Type B pancreatic cell (in vitro differentiated cells): ENCODE data around the gene TBC1D5. TPM values are rescaled to one million over a fixed set of nuclear protein-coding genes. Genes with fewer than 3 reads are reported as not detected.
"Not testable (repeated sequence)": the region's sequence is repeated elsewhere in the genome, so short reads cannot be mapped to it uniquely, and the experiment has no call there.

Experiments
- DNase-seq: peaks from one replicate; pipeline ENCODE4 v3.0.0; 2021; ENCODE audit warnings: mixed read lengths; ENCODE audit not compliant: unreplicated experiment; ENCODE audit errors: extremely low spot score
- H3K27ac Mint-ChIP-seq: 2 replicates; pipeline ENCODE4 v1.8.0; 2021; ENCODE audit warnings: mild to moderate bottlenecking, mixed read lengths
- H3K27me3 Mint-ChIP-seq: 2 replicates; pipeline ENCODE4 v1.8.0; 2021; ENCODE audit warnings: mixed read lengths
- H3K36me3 Mint-ChIP-seq: 2 replicates; pipeline ENCODE4 v1.8.0; 2021; ENCODE audit warnings: mixed read lengths
- H3K4me1 Mint-ChIP-seq: one replicate; pipeline ENCODE4 v1.8.0; 2021; ENCODE audit warnings: mixed read lengths; ENCODE audit not compliant: unreplicated experiment
- H3K4me3 Mint-ChIP-seq: 2 replicates; pipeline ENCODE4 v1.8.0; 2021; ENCODE audit warnings: mild to moderate bottlenecking, mixed read lengths
- H3K9me3 Mint-ChIP-seq: 2 replicates; pipeline ENCODE4 v1.8.0; 2021; ENCODE audit warnings: mixed read lengths
- total RNA-seq: library from RNA; stranded (reverse); gene quantifications from 2 replicates; pipeline ENCODE4 v1.2.1, GENCODE V29; 2021; ENCODE audit warnings: low replicate concordance
- TF ChIP-seq, protein P1 (sequence below): fragments of 200-600 bp; sonication (generic); conservative IDR thresholded peaks from 2 replicates; pipeline ENCODE4 v1.5.0; 2021; ENCODE audit warnings: antibody characterized with exemption, mild to moderate bottlenecking

The TBC1D5 gene
- total RNA-seq, 1 donor from 2014 or later: 48.7 TPM

DNA sequence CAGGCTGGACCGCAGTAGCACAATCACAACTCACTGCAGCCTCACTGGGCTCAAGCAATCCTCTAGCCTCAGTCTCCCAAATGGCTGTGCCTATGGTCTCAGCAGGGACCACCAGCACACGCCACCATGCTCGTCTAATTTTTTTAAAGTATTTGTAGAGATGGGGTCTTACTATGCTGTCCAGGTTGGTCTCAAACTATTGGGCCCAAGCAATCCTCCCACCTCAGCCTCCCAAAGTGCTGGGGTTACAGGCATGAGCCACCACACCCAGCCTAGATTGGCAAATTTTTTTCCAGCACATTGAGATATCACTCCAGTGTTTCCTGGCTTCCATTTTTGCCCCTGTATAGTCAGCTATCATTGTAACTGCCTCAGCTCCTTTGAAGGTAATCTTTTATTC lies 18.3 kb downstream of the TBC1D5 start:
- H3K4me1 Mint-ChIP-seq: no peaks in the 10 kb centered on the region
- H3K27ac Mint-ChIP-seq: no peak overlapping the region
- TF ChIP-seq, protein P1, sequence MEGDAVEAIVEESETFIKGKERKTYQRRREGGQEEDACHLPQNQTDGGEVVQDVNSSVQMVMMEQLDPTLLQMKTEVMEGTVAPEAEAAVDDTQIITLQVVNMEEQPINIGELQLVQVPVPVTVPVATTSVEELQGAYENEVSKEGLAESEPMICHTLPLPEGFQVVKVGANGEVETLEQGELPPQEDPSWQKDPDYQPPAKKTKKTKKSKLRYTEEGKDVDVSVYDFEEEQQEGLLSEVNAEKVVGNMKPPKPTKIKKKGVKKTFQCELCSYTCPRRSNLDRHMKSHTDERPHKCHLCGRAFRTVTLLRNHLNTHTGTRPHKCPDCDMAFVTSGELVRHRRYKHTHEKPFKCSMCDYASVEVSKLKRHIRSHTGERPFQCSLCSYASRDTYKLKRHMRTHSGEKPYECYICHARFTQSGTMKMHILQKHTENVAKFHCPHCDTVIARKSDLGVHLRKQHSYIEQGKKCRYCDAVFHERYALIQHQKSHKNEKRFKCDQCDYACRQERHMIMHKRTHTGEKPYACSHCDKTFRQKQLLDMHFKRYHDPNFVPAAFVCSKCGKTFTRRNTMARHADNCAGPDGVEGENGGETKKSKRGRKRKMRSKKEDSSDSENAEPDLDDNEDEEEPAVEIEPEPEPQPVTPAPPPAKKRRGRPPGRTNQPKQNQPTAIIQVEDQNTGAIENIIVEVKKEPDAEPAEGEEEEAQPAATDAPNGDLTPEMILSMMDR: no peak

GRCh38 chr3:17717411-17717810 lies 25.0 kb downstream of the TBC1D5 start:
- Mint-ChIP-seq H3K36me3 (peaks cover 31% of the 10 kb centered on the region), H3K4me3 (no peak overlapping the region)

More for the DNA sequence above, 18.3 kb downstream of the TBC1D5 start:
- no peaks in the 10 kb centered on the region for H3K9me3 Mint-ChIP-seq
- H3K36me3 Mint-ChIP-seq: peaks cover 24% of the 10 kb centered on the region
- no peak overlapping the region for H3K4me3 Mint-ChIP-seq
- no peak for DNase-seq
- no peaks in the 10 kb centered on the region for H3K27me3 Mint-ChIP-seq

DNA sequence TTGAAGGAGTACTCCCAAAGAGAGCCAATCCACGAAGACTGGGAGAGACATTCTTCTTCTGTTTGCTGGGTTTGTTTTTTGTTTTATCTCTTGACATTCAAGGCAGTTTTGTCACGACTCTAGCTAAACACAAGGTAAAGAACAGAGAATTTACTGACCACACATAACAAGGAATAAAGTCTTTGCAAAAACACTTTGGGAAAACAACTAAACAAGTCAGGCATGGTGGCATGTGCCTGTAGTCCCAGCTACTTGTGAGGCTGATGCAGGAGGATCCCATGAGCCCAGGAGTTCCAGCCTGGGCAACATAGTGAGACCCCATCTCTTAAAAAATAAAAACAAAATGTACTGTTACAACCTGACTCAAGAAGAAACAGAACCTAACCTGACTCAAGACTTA lies 28.0 kb downstream of the TBC1D5 start:
- TF ChIP-seq, protein P1: no peak
- DNase-seq: no peak
- no peak overlapping the region for H3K27ac Mint-ChIP-seq
- no peak overlapping the region for H3K4me3 Mint-ChIP-seq
- peaks cover 31% of the 10 kb centered on the region for H3K36me3 Mint-ChIP-seq
- peaks cover 4% of the 10 kb centered on the region for H3K9me3 Mint-ChIP-seq
- no peaks in the 10 kb centered on the region for H3K4me1 Mint-ChIP-seq
- no peaks in the 10 kb centered on the region for H3K27me3 Mint-ChIP-seq

More at GRCh38 chr3:17717411-17717810, 25.0 kb downstream of the TBC1D5 start:
- Mint-ChIP-seq H3K4me1 (no peaks in the 10 kb centered on the region), H3K9me3 (peaks cover 4% of the 10 kb centered on the region), H3K27me3 (no peaks in the 10 kb centered on the region), H3K27ac (no peak overlapping the region)
- TF ChIP-seq, protein P1: no peak
- DNase-seq: no peak

- Mint-ChIP-seq H3K27me3 (no peaks in the 10 kb centered on the region), H3K4me1 (no peaks in the 10 kb centered on the region)
Measured at GRCh38 chr3:17709236-17709810, 33.1 kb downstream of the TBC1D5 start.

GRCh38 chr3:17707813-17708543 lies 34.5 kb downstream of the TBC1D5 start:
- DNase-seq: no peak
- Mint-ChIP-seq H3K27ac (no peak overlapping the region), H3K36me3 (peaks cover 9% of the 10 kb centered on the region), H3K9me3 (no peaks in the 10 kb centered on the region), H3K4me3 (no peak overlapping the region), H3K4me1 (no peaks in the 10 kb centered on the region), H3K27me3 (no peaks in the 10 kb centered on the region)
- TF ChIP-seq, protein P1: no peak

More at GRCh38 chr3:17709236-17709810, 33.1 kb downstream of the TBC1D5 start:
- no peak overlapping the region for H3K4me3 Mint-ChIP-seq
- H3K9me3 Mint-ChIP-seq: peaks cover 4% of the 10 kb centered on the region
- peaks cover 19% of the 10 kb centered on the region for H3K36me3 Mint-ChIP-seq
- H3K27ac Mint-ChIP-seq: no peak overlapping the region
- TF ChIP-seq, protein P1: no peak
- no peak for DNase-seq

DNA sequence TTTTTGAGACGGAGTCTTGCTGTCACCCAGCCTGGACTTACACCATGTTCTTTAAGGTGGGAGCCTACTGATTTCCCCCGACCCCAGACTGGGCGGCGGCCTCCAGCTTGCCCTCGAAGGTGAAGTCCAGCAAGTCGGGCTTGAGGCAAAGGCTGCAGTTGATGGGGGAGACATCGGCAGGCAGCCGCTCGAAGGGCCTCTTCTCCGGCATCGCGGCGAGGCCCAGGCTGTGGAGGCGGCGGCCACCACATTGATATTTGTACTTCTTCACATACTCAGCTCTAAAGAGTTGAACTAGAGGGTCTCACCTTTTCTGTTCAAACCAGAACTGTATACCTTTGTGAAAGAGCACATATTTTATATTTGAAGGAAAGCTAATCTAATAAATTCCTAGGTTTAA lies 36.4 kb downstream of the TBC1D5 start:
- not testable (repeated sequence) for H3K9me3 Mint-ChIP-seq, H3K4me3 Mint-ChIP-seq, H3K27ac Mint-ChIP-seq, H3K4me1 Mint-ChIP-seq, H3K27me3 Mint-ChIP-seq, H3K36me3 Mint-ChIP-seq, DNase-seq

GRCh38 chr3:17699815-17700214 lies 42.6 kb downstream of the TBC1D5 start:
- H3K27ac Mint-ChIP-seq, DNase-seq, H3K27me3 Mint-ChIP-seq, H3K4me3 Mint-ChIP-seq, H3K4me1 Mint-ChIP-seq: not testable (repeated sequence)
- peaks cover 10% of the 10 kb centered on the region for H3K9me3 Mint-ChIP-seq
- H3K36me3 Mint-ChIP-seq: peaks cover 25% of the 10 kb centered on the region

DNA sequence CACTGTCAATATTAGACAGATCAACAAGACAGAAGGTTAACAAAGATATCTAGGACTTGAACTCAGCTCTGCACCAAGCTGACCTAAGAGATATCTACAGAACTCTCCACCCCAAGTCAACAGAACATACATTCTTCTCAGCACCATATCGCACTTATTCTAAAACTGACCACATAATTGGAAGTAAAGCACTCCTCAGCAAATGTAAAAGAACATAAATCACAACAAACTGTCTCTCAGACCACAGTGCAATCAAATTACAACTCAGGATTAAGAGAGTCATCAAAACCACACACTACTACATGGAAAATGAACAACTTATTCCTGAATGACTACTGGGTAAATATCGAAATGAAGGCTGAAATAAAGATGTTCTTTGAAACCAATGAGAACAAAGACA lies 46.8 kb downstream of the TBC1D5 start:
- H3K36me3 Mint-ChIP-seq: peaks cover 37% of the 10 kb centered on the region
- not testable (repeated sequence) for H3K27ac Mint-ChIP-seq

GRCh38 chr3:17693670-17693999 lies 48.8 kb downstream of the TBC1D5 start:
- Mint-ChIP-seq H3K36me3 (peaks cover 32% of the 10 kb centered on the region), H3K9me3 (peaks cover 12% of the 10 kb centered on the region)
- H3K4me3 Mint-ChIP-seq, H3K27me3 Mint-ChIP-seq, DNase-seq, H3K27ac Mint-ChIP-seq, H3K4me1 Mint-ChIP-seq: not testable (repeated sequence)

More for the DNA sequence above, 46.8 kb downstream of the TBC1D5 start:
- H3K4me3 Mint-ChIP-seq, DNase-seq, H3K27me3 Mint-ChIP-seq, H3K4me1 Mint-ChIP-seq: not testable (repeated sequence)
- H3K9me3 Mint-ChIP-seq: peaks cover 15% of the 10 kb centered on the region
